Renal pelvis (tissue), 12 donors: Measurements from ENCODE around the gene OR3A1. TPM values are rescaled to one million over a fixed set of nuclear protein-coding genes. Genes with fewer than 3 reads are reported as not detected.
"Not testable (repeated sequence)": the region's sequence is repeated elsewhere in the genome, so short reads cannot be mapped to it uniquely, and the experiment has no call there.

Source experiments
- DNase-seq: peaks from one replicate; pipeline ENCODE4 v3.0.0-alpha.2; 2013
- long read RNA-seq, 16 experiments: transcript quantifications; one replicate each; lab custom pipeline, GENCODE V29; 2026
- polyA plus RNA-seq, 3 donors: library from polyadenylated mRNA; unstranded; fragments of 120-200 nt; gene quantifications; one replicate each; pipeline ENCODE4 v1.2.1, GENCODE V29; 2013; ENCODE audit not compliant: insufficient read length in 3 of 3

Gene OR3A1, protein sequence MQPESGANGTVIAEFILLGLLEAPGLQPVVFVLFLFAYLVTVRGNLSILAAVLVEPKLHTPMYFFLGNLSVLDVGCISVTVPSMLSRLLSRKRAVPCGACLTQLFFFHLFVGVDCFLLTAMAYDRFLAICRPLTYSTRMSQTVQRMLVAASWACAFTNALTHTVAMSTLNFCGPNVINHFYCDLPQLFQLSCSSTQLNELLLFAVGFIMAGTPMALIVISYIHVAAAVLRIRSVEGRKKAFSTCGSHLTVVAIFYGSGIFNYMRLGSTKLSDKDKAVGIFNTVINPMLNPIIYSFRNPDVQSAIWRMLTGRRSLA
- polyA plus RNA-seq, result under 1 TPM; 0.18 to 0.33 (median 0.19) TPM
- long read RNA-seq, donor 1, result 0 reads
- long read RNA-seq, donor 2, result 0 reads
- long read RNA-seq, donor 3, result 0 reads
- long read RNA-seq, donor 4, result 0 reads
- long read RNA-seq, donor 5, partial matches to known transcripts, result 0 of 1 reads
- long read RNA-seq, donor 5, other reads (novel, unspliced or antisense), result 0 of 1 reads
- long read RNA-seq, donor 6, result 0 reads
- long read RNA-seq, donor 7, result 0 reads
- long read RNA-seq, donor 8, result 0 reads
- long read RNA-seq, donor 9, partial matches to known transcripts, result 0 of 2 reads
- long read RNA-seq, donor 9, other reads (novel, unspliced or antisense), result 0 of 2 reads
- long read RNA-seq, donor 10, result 0 reads
- long read RNA-seq, donor 11, partial matches to known transcripts, result 0 of 1 reads
- long read RNA-seq, donor 11, other reads (novel, unspliced or antisense), result 0 of 1 reads
- long read RNA-seq, donor 12, result 0 reads
- long read RNA-seq, donor 13, result 0 reads
- long read RNA-seq, donor 14, result 0 reads
- long read RNA-seq, donor 15, result 0 reads
- long read RNA-seq, donor 16, result 0 reads

DNA sequence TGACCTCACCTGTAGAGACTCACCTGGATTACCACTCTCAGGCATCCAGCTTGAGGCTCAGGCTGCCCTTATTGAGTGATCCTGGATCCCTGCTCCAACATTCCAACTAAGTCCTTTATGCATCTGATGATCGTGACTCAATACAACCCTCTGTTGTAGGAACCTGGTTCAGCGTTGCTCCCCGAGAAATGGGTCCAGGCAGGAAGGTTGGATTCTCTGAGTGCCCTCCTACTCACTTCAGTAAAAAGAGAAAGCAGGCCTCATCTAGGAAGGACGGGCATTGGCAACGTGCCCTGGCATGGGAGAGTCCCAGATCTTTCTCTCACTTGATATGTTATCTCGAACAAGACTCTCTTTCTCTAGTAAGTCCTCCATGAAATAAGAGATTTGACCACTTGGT, at the start of gene OR3A1:
TSS of gene OR3A1 (minus strand) at position 101 of the 400 bp plus-strand sequence. CDS start 5,778 bp downstream, outside the sequence.
- DNase-seq, result no peak

DNA sequence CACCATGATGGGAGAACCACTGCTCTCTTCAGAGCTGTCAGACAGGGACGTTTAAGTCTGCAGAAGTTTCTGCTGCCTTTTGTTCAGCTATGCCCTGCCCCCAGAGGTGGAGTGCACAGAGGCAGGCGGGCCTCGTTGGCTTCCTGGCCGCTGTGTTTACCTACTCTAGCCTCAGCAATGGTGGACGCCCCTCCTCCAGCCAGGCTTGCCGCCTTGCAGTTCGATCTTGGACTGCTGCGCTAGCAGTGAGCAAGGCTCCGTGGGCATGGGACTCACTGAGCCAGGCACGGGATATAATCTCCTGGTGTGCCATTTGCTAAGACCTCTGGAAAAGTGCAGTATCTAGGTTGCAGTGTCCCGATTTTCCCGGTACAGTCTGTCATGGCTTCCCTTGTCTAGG, 44.6 kb upstream of the OR3A1 start:
- DNase-seq, result not testable (repeated sequence)

DNA sequence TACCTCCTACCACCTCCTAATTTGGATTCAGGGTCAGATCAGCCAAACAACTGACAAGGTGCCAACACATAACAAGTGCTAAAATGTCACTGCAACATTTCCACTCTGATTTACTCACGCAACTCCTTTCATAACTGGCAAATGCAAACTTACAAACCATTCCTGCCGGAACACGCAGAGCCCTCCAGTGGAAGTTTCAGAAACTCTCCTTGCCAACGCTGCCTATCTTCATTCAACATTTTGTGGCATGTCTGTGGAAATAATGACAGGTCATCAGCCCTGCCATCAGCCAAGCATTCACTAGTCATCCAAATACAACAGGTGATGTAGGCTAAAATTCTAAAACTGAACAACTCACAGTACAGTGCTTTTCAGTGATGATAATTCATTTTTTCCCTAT, 37.7 kb upstream of the OR3A1 start:
- DNase-seq, result no peak

DNA sequence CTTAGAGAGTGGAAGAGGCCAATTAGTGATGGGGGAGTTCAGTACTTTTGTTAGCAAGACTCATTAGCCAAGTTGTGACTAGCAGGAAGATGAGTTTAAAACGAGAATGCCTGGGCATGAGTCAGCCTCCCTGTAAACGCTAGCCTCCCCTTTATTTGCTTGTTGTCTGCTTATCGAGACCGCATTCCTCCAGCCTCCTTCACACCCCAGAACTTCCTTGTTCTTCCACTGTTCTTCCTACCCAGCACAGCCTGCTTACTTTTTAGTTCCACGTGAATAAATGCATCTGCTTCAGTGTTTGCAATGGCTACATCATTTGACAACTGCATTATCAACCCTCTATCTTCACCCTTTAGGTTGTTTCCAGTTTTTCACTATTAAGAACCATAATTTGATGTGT, 20.2 kb upstream of the OR3A1 start:
- no peak for DNase-seq

DNA sequence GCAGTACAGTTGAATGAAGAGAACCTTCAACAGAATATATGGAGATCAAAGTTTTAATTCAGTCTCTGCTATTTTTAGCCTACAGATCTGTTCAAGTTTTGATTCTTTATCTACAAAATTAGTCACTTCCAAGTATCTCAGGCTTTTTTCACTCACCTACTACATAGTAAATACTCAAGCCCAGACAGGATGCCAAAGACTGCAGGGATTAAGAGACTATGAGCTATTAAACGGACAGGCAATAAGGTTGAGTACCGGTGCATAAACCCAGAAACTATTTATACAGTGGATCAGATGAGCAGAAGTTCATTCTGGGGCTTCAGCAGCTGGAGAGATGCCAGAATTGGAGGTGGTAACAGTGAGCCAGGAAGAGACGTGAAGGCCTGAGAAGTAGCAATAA, 18.7 kb upstream of the OR3A1 start:
- no peak for DNase-seq

DNA sequence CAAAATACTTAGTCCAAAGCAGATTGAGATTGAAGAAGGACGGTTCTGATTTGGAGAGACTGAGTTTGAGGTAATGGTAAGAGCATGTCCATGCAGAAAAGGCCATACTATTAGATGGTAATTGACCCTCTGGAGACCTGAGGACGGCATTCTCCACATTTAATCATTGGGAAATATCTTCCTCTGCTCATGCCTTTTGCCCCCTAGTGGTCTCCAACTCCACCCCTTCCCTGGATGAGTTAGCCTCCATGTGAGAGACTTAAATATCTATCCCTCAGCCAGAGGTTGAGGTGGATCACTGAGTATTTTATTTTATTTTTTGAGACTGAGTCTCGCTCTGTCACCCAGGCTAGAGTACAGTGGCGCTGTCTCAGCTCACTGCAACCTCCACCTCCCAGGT, 10.4 kb upstream of the OR3A1 start:
- DNase-seq, result no peak

DNA sequence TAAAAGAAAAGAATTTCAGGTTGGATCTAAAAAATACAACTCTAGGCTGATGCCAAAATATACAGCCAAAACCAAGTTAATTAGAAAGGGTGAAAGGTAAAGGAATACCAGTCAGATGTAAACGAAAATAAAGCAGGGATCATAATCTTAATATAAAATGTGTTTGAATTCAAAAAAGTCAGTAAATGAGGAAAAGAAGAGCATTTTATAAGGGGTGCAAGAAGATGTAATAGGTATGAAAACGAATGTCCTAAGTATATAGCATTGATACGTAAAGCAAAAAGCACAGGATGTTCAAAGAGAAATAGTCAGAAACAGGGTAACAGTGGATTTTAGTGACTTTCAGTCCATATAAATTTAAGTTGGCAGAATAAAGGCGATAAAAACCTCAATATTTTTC, 2.5 kb downstream of the OR3A1 start:
- no peak for DNase-seq

DNA sequence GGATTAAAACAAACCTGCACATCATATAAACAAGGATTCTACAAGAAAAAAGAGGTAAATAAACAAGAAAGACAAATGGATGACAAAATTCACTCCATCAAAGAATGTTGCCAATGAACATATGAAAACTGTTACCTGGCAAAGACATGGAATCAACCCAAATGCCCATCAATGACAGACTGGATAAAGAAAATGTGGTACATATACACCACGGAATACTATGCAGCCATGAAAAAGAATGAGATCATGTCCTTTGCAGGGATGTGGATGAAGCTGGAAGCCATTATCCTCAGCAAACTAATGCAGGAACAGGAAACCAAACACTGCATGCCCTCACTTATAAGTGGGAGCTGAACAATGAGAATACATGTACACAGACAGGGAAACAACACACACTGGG, 4.6 kb downstream of the OR3A1 start:
- DNase-seq, result not testable (repeated sequence)

DNA sequence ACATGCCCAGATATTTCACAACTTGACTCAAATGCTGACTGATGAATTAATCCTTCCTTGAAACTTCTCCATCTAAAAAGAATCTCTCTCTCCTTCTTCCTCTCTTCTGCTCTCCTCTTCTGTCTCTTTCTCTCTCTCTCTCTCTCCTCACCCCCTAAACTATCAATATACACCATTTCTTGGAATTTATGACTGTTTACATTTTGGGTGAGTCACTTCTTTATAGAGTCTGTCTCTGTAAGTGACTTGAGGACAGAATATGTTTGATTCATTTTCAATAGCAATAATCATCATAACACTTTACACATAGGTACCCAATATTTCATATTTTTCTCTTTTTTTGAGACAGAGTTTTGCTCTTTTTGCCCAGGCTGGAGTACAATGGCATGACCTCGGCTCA, 15.3 kb downstream of the OR3A1 start:
- no peak for DNase-seq

DNA sequence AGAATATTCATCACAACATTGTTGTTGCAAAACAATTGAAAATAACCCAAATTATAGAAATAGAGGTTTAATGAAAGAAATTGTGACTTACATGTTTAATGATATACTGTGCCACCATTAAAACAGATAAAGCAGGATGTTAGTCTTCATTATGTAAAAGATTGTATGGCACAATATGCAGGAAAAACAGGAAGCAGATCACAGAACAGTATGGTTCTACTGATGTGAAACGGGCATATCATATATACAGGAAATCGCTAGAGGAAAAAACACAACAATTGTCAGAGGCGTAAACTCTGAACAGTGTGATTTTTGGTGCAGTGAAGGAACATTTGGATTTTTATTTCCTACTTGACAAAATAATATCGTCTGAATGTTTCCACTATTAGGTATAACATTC, 22.0 kb downstream of the OR3A1 start:
- DNase-seq, result no peak

DNA sequence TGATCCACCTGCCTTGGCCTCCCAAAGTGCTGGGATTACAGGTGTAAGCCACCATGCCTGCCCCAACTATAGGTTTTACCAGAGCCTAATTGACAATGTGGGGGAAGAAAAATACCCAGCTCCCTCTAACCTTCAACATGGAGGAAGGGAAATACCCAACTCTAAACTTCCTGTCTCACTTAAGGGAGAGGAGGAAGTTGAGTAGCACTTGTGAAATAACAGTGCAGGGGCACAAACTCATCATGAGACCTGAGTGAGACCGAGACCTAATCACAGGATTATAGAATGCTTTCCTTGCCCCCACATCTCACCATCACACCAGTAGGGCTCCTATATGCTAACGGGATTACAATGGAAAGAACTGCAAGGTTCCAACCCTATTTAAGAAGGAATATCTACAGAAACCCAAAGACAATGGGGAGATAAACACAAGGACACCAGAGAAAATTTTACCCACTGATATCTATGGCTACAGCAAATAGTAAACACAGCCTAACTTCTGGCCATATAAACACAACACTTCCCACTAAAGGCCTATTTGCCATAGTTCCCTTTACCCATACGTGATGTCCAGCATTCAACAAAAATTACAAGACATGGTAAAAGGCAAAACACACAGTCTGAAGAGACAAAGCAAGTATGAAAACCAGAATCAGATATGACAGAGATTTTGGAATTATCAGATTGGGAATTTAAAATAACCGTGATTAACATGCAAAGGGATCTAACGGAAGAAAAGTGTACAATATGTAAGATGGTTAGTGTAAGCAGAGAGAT, 26.9 kb downstream of the OR3A1 start:
- no peak for DNase-seq

DNA sequence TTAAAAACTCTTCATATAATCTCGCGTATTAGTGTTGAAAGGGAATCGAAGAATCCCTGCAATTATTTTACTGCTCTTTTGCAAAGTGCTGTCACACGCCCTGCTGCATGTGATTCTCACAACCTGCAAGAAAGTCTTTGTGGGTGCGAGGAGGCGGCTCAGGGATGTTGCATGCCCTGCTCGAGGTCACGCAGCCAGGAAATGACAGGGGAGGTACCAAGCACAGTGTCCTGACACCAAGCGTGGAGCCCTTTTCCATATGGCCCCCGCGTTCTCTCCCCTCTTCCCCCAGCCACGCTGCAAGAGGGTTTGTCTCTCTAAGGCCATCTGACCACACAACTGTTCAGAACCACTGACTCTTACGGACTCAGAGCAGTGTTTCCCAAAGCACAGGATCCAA, 37.6 kb downstream of the OR3A1 start:
- no peak for DNase-seq

DNA sequence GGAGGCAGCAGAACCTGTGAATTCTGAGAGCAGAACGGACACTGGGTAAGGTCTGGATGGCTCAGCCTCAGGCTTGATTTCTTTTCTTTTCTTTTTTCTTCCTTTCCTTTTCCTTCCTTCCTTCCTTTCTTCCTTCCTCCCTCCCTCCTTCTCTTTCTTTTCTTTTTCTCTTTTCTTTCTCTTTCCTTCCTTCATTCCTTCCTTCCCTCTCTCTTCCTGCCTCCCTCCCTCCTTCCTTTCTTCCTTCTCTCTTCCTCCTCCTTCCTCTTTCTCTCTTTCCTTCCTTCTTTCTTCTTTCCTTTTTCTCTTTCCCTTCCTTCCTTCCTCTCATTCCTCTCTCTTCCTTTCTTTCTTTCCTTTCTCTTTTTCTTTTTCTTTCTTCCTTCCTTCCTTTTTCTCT, 38.0 kb downstream of the OR3A1 start:
- no peak for DNase-seq

DNA sequence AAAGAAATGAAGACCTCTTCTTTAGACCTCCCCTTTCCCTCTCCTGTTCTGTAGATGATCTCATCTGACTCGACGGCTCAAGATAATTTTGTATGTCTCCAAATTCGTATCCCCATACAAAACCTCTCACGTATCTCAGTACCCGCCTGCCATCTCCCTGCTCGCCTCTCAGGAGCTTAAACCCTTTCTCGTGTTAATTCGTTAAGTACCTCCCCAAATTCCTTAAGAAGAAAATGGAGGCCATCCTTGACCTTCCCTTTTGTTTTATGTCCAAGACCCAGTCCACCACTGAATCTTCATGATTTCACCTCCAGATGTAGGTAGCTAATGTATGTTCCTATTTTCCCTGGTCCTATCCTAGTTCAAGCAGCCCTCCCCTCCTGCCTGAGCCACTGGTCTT, 41.6 kb downstream of the OR3A1 start:
- no peak for DNase-seq

DNA sequence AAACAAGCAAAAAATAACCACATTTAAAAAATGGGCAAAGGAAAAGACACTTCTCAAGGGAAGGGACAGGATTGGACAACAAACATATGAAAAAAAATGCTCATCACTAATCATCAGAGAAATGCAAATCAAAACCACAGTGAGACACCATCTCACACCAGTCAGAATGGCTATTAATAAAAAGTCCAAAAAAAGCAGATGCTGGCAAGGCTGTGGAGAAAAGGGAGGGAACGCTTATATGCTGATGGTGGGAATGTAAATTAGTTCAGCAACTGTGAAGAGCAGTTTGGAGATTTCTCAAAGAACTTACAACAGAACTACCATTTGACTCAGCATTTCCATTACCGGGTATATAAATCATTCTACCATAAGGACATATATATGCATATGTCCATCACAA, 49.1 kb downstream of the OR3A1 start:
- not testable (repeated sequence) for DNase-seq

DNA sequence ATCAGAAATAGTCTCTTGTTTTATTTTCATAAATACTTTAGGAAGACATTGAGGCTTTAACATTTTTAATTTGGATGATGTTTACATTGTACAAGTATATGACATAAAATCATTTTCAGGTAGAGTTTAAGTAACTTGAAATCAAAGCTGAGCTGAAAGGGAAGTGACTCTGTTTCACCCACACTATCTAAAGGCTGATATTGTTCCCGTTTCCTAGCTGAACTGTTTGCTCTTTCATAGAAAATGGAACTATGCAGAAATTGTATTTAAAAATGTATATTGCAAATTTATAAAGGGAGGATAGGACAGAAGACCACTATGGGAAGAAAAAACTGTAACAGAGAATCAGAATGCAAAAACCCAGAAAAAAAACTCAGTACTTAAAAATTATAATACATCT, 53.3 kb downstream of the OR3A1 start:
- DNase-seq, result not testable (repeated sequence)

DNA sequence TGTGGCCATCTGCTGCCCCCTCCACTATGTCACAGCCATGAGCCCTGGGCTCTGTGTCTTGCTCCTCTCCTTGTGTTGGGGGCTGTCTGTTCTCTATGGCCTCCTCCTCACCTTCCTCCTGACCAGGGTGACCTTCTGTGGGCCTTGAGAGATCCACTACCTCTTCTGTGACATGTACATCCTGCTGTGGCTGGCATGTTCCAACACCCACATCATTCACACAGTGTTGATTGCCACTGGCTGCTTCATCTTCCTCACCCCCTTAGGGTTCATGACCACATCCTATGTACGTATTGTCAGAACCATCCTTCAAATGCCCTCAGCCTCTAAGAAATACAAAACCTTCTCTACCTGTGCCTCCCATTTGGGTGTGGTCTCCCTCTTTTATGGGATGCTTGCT, 57.1 kb downstream of the OR3A1 start:
- DNase-seq, result not testable (repeated sequence)

Other genes starting within 250 kb of the OR3A1 start
- gene OR1D5, start 234.8 kb downstream of the OR3A1 start, polyA plus RNA-seq, result not detected
- gene OR1D2, start 193.9 kb downstream of the OR3A1 start, polyA plus RNA-seq, result under 1 TPM in 1 of 3 donors, not detected in 2; 0.05 TPM
- gene OR1G1, start 170.8 kb downstream of the OR3A1 start, polyA plus RNA-seq, result not detected
- not detected for gene OR1A2, start 100.8 kb downstream of the OR3A1 start, polyA plus RNA-seq
- gene OR1A1, start 90.7 kb downstream of the OR3A1 start, polyA plus RNA-seq, result not detected
- 1 to 10 TPM in 1 of 3 donors, under 1 TPM in 2; 0.18 to 2.5 (median 0.71) TPM for gene OR3A2, start 87.9 kb upstream of the OR3A1 start, polyA plus RNA-seq
- under 1 TPM in 1 of 3 donors, not detected in 2; 0.06 TPM for gene OR1E1, start 100.0 kb upstream of the OR3A1 start, polyA plus RNA-seq
- under 1 TPM; 0.03 to 0.12 (median 0.10) TPM for gene OR3A3, start 113.0 kb upstream of the OR3A1 start, polyA plus RNA-seq
- not detected for gene OR1E2, start 135.5 kb upstream of the OR3A1 start, polyA plus RNA-seq
- under 1 TPM; 0.38 to 0.68 (median 0.41) TPM for gene SPATA22, start 173.5 kb upstream of the OR3A1 start, polyA plus RNA-seq
- 10 to 100 TPM; 19.1 to 36.5 (median 31.8) TPM for gene ASPA, start 177.6 kb upstream of the OR3A1 start, polyA plus RNA-seq